ENCODE results near the gene AXDND1.
"Not testable (repeated sequence)": the region's sequence is repeated elsewhere in the genome, so short reads cannot be mapped to it uniquely, and the experiment has no call there.

The AXDND1 gene, protein sequence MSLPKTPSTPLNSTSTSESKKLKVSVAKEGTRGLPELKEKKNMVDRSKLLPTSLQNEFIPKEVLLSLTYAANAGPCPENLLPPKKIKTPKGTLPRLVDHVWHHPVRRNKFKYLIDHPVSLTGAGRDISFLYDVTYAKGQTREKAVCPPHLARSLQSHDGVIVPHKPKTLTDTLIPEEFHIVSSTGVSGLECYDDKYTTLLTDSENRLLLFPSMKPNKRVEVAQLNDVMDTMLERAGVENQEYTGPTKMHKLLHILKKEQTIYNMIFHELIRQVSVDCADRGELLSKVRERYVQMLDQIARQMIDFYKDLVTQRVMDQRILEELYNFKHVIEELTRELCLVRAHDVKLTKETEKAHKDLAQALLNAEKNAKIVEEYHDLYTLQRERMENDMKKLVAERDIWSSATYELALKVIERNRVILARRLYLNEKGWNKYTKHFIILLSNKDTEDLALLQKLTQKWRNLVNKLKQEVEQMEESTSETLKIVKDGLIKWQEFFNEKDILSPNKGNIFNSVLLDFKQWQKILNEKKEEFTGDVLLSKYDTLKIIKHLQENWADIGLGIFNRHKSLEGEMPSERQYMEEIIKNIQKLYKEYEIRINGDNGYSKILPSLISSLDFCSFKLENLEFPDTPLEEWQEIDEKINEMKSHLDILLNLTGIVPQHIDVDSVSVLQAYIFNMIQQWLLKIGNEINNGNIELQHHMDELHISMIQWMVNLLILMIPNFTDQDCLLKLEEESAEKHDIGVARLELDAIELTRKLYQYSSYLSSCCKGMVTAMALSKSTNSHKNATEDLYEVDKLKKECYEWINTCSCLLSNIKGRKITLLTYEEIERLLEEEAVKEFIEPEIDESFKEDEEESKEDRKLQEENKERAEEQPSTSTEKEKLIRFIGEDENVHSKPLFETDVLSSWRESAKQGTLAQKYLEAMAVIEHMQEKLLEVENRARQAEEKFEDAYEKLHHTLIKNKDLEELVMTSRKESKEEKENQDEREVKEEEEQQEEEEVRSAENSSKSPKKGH

DNA sequence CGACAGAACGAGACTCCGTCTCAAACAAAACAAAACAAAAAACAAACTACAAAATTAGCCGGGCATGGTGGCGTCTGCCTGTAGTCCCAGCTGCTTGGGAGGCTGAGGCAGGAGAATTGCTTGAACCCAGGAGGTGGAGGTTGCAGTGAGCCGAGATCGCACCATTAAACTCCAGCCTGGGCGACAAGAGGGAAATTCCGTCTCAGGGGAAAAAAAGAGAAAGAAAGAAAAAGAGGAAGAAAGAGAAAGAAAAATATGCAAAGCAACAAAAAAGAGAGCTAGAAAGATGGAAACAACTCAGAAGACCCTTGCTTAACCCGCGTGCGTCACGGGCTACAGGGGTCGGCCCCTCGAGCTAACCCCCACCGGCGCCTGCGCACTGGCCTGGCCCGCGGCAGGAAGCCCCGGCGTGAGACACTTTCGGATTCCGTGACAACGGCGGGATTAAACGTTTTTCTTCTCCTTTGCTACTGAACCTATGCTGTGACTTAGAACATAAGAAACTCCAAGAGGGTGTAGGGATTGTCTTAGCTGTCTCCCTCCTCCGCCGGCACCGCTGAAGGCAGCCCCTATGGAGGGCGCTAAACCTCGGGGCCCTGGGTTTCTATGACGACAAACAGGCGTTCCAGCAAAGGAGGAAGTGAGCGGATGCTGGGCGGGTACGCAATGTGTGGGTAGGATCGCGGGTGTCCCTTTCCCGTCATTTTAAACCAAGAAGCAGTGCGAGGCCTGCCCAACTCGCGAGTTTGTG, at the start of gene AXDND1:
AXDND1 (plus strand) TSS at position 630 of the 751 bp plus-strand sequence. CDS start 539 bp downstream, outside the sequence.
- DNase-seq, result peak; percentile 84

DNA sequence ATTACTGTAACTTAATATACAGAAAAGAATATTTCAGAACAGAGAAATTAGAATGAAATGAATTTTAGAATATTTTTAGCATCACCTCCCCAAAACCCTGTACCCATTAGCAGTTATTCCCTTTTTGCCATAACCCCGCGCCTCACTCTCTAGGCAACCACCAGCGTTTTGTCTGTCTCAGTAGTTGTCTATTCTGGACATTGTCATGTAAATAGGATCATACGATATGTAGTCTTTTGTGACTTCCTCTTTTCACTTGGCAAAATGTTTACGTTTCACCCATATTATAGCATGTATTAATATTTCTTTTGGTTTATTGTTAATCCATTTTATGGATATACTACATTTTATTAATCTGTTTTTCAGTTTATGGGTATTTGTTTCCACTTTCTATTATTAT, 47.3 kb upstream of the AXDND1 start:
- no peak for DNase-seq

DNA sequence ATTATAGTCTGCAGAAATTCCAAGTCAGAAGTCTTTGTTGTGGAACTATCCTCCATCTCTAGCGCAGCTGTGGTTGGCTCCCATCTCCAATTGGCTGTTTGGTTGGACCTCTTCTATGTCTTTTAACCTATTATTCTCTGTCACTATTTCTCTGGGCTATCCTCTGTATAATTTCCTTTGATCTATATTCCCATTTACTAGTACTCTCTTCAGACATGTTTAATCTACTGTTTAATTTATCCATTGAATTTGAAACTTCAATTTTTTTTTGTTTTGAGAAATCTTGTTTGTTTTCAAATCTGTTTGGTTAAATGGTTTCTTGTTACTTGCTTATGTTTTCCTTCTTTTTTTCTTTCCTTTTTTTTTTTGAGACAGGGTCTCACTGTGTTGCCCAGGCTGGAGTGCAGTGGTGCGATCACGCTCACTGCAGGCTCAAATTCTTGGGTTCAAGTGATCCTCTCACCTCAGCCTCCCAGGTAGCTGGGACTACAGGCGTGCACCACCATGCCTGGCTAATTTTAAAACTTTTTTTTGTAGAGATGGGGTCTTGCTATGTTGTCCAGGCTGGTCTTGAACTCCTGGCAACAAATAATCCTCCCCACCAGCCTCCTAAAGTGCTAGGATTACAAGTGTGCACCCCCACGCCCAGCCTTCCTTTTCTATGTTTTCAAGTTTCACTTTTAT, 44.1 kb upstream of the AXDND1 start:
- no peak for DNase-seq

DNA sequence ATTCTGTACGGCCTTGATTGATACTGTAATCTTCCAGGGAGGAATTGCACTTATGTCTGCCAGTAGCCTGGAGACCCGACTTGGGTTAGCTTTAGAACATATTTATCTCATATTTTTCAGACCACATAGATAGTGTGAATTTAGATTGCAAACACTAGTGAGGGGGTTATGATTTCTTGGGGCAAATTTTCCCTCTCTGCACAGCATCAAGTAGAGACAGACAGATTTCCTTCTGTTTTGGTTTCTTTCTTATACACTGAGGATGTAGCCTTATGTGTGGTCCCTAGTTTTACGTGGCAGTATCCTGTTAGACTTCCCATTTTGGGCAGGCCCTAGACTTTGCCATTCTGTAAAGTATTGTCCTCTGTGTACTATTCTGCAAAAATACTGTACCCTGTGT, 43.2 kb upstream of the AXDND1 start:
- no peak for DNase-seq

DNA sequence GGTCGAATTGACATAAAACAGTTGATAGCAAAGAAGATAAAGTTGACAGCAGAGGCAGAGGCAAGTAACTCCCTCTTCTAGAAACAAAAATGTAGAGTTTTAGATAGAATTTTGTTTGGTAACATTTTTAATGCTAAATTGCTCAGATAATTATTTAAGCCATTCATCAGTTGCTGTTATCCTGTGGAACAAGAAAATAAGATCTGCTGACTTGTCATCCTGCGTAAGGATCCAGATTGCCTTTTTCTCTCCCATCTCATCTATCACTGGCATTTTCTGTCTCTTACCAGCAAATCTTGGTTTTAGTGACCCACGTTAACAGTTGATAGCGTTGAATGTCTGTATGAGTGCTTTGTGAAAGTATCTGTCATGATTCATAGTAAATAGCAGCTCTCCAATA, 42.3 kb upstream of the AXDND1 start:
- no peak for DNase-seq

DNA sequence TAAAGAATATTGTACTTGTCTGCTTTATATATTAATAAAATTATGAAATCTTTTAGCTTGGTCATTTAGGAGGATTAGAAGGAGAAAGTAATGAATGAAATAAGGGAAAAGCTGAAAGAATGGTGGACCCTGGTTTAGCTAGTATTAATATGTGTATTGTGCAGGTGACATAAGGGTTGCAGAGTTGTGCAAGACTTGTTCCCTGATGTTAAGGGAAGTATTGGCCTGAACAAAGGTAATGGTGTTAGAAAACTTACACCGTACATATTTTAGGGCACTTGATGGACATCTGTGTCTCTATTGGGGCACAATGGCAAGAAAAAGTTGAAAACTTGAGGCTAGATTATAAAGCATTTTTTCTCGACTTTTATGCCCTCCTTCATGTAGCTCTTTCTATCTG, 39.9 kb upstream of the AXDND1 start:
- no peak for DNase-seq

DNA sequence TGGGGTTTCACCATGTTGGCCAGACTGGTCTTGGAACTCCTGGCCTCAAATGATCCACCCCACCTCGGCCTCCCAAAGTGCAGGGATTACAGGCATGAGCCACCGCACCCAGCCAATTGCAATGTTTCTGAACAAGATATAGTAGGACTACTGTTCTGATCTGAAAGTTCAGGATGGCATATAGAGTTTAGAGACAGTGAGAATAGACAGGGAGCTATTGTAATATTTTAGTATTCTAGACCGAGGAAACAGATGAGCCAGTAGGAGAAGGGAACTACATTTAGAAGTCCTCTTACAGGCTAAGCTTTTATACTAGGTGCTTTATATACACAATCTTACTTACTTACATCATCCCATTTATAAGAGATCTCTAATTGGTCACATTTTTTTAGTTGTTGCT, 39.0 kb upstream of the AXDND1 start:
- no peak for DNase-seq

DNA sequence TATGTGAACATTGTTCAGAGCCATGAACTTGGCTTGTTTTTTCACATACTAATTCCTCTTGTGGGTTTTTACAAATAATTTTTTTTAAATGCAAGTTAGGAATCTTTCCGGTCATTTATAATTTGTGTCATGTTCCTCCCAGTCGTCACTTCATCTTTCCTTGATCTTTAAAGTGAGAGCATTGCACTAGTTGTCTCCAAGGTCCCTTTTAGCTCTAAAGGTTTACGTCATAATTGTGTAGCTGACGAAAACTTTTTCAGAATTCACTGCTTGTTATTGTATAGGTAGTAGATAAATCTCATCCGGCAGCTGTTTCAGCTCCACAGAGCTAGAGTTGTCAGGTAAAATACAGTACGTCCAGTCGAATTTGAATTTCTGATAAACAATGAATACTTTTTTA, 38.6 kb upstream of the AXDND1 start:
- DNase-seq, result no peak

DNA sequence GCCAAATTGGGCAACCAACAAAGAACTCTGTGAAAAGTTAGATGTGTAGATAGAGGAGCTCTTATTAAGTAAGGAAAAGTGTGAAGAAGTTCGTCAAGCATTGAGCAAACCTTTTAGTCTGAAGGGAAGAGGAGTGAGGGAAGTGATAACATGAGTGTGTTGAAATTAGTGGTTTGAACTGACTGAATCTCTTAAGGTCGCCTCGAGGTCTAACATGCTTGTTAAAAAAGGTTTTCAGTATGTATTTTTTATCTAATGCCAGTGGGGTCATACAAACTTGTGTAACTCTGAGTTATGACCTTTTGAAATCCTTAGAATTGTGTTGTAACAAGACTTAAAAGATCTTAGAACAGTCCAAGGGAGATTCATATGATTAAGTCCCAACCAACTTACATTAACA, 38.1 kb upstream of the AXDND1 start:
- DNase-seq, result no peak

DNA sequence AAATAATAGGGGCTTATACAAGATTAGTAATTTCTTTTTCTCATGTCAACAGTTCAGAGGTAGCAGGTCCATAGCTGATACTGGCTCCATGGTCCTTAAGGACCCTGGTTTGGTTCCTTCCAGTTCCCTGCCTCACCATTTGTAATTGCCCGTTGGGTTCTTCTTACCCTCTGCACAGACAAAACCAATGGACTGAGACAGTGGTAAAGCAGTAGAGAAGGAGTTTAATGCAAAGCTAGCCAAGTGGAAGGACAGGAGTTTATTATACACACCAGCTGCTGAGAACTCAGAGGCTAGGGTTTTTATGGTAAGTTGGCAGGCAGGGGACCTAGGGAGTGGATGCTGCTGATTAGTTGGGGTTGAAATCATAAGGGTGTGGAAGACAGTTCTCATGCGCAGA, 35.9 kb upstream of the AXDND1 start:
- DNase-seq, result no peak

DNA sequence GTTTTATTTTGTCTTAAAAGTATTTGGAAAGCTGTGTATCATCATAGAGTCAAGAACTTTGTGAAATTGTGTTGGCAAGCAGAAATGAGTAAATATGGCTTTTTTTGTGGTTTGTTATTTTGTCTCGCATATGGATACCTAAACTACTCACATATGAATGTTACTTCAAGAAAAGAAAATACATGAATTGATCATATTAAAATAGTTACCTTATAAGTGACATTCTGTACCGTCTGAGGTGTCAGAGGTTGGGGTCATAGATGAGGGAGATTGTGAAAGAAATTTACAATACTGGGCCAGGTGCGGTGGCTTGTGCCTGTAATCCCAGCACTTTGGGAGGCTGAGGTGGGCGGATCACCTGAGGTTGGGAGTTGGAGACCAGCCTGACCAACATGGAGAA, 31.3 kb upstream of the AXDND1 start:
- DNase-seq, result no peak

DNA sequence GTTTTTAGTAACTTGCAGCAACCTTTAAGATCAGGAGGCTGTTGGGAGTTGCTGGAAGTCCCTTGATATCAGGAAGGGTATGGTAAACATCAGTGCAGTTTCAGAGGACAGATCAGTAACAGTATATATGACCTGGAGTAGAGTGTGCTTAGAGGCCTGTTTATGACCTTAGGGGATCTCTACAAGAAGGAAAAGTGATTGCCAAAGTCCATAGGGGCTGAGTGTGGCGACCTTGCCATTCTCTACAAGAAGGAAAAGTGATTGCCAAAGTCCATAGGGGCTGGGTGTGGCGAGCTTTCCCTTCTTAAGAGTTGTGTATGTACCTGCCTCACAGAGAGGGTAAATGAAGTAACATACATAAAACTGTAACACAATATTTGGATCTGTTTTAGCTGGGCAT, 28.5 kb upstream of the AXDND1 start:
- no peak for DNase-seq

DNA sequence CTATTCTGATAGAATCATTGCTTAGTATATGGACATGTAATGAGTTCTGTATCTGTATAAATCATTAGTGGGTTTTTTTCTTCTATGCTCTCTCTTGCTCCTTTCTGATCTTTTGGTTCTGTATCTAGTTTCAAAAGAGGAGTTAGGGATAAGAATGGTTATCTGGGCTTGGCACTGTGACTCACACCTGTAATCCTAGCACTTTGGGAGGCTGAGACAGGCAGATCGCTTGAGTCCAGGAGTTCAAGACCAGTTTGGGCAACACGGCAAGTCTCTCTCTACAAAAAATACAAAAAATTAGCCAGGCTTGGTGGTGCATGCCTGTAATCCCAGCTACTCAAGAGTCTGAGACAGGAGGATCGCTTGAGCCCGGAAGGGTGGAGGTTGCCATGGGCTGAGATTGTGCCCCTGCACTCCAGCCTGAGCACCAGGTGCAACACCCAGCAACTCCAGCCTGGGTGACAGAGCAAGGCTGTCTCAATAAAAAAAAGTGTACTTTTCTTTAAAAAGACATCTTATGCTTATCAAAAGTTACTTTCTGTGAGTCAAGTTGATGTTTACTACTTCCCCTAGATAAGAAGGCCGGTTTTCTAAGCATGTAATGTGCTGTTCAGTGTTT, 27.7 kb upstream of the AXDND1 start:
- no peak for DNase-seq

DNA sequence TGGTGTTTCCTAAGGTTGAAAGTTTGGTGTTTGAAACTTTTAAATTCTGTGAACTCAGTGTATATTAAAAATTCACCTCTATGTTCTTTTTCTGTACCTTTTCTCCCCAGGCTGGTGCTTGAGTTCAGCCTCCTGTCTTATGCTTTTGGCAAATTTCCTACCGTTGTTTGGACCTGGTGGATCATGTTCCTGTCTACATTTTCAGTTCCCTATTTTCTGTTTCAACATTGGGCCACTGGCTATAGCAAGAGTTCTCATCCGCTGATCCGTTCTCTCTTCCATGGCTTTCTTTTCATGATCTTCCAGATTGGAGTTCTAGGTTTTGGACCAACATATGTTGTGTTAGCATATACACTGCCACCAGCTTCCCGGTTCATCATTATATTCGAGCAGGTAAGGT, 24.9 kb upstream of the AXDND1 start:
- no peak for DNase-seq

DNA sequence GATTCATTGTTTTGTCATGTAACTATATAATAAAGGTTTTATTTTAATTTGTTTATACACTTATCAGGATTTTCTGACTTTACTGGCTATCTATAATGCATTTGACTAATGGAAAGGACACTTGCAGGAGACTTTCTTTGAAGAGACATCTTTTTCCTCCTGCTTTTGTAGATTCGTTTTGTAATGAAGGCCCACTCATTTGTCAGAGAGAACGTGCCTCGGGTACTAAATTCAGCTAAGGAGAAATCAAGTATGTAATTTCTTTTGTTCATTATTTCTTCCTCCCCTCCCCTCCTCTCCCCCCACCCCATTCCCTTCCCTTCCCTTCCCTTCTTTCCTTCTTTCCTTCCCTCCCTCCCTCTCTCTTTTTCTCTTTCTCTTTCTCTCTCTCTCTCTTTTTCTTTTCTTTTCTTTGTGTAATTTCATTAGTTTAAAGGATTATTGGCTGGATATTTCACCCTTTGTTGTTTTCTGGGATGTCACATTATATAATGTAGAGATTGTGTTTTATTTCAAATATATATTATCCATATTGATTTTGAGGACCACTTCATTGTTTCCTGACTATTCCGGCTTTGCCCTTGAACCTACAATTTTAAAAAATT, 23.7 kb upstream of the AXDND1 start:
- no peak for DNase-seq

DNA sequence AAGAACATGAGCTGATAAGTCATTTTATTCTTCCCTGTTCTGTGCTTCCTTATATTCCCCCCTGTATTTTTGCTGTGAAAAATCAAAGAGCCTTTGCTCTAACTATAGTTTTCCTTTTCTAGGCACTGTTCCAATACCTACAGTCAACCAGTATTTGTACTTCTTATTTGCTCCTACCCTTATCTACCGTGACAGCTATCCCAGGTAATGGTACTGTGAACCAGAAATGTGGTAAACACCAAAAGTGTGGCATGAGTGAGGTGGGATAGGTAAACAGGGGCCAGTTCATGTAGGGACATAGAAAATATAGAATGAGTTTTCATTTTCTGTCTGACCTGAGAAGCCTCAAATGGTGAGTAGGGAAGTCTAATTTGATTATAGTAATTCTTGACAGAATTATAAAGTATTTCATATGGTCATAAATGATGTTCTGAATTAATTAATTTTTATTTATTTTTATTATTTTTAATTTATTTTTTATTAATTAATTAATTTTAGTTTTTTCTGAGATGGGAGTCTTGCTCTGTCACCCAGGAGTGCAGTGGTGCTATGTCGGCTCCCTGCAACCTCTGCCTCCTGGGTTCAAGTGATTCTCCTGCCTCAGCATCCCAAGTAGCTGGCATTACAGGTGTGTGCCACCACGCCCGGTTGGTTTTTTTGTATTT, 22.9 kb upstream of the AXDND1 start:
- no peak for DNase-seq

DNA sequence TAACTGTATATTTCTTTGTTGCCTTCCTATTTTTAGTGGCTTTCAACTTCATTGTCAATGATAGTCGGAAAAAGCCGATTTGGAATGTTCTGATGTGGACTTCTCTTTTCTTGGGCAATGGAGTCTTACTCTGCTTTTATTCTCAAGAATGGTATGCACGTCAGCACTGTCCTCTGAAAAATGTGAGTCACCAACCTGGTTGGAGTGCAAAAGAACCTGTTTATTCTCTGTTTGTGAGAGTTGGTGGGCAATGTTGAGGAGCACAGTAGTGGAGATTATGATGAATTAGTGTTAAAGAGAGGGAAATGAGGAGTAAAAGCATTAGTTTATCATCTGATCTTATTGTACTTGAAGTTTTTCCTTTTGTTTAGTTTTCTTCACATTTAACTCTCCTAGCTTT, 14.5 kb upstream of the AXDND1 start:
- DNase-seq, result no peak

DNA sequence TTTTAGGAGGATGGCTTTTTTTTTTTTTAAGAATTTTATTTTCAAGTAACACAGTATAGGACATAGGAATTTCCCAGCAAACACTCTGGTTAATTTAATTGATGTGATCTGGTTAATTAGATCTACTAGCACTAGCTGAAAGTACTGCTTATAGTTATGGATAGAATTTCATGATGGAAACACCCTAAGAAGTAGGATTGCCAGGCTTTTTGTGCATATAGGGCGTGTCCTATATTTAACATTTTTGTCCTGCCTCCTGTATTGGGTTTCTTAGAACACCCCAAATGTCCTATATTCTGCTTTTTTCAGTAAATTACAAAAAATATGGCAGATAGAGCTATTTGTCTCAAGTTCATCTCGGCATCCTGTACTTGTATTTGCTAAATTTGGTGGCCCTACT, 13.5 kb upstream of the AXDND1 start:
- DNase-seq, result no peak

DNA sequence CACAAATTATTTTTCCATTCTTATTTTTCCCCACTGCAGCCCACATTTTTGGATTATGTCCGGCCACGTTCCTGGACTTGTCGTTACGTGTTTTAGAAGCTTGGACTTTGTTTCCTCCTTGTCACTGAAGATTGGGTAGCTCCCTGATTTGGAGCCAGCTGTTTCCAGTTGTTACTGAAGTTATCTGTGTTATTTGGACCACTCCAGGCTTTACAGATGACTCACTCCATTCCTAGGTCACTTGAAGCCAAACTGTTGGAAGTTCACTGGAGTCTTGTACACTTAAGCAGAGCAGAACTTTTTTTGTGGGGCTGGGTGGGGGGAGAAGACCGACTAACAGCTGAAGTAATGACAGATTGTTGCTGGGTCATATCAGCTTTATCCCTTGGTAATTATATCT, 12.2 kb upstream of the AXDND1 start:
- DNase-seq, result no peak

DNA sequence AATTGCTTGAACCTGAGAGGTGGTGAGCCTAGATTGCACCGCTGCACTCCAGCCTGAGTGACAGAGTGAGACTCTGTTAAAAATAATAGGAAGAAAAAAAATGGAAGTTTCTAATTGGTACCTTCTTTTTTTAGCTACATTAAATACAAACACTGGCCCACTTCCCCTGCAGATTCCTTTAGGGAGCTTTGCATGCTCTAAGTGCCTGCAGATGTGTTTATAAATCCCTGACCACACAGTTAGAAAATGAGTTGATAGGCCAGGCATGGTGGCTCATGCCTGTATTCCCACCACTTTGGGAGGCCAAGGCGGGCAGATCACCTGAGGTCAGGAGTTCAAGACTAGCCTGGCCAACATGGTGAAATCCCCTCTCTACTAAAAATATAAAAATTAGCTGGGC, 4.1 kb upstream of the AXDND1 start:
- DNase-seq, result not testable (repeated sequence)
